GM18505 (cell line): ENCODE results near the gene ARHGAP20.

Experiments
- ATAC-seq: cut with Tn5 transposase; IDR thresholded peaks from one replicate; pipeline ENCODE4 v1.9.1; 2021; ENCODE audit not compliant: unreplicated experiment
- POLR2A ChIP-seq: IDR thresholded peaks from 4 replicates; pipeline ENCODE4 v1.6.1; 2011; ENCODE audit warnings: borderline replicate concordance; ENCODE audit not compliant: insufficient read depth, insufficient read length; ENCODE audit errors: extremely low read depth

Gene ARHGAP20

GRCh38 chr11:110565357-110566336 lies 146.6 kb downstream of the ARHGAP20 start:
- TF ChIP-seq POLR2A: no peak
- no peak for ATAC-seq

GRCh38 chr11:110564676-110565356 lies 147.4 kb downstream of the ARHGAP20 start:
- ATAC-seq: no peak
- TF ChIP-seq POLR2A: no peak

- no peak for ATAC-seq
Observed at GRCh38 chr11:110544779-110545178, 167.5 kb downstream of the ARHGAP20 start.

GRCh38 chr11:110538154-110538553 lies 174.1 kb downstream of the ARHGAP20 start:
- ATAC-seq: no peak
- TF ChIP-seq POLR2A: no peak

More at GRCh38 chr11:110544779-110545178, 167.5 kb downstream of the ARHGAP20 start:
- no peak for TF ChIP-seq POLR2A

- TF ChIP-seq POLR2A: no peak
Observed at GRCh38 chr11:110530900-110531741, 181.1 kb downstream of the ARHGAP20 start.

GRCh38 chr11:110529043-110529442 lies 183.2 kb downstream of the ARHGAP20 start:
- ATAC-seq: no peak
- TF ChIP-seq POLR2A: no peak

More at GRCh38 chr11:110530900-110531741, 181.1 kb downstream of the ARHGAP20 start:
- no peak for ATAC-seq

GRCh38 chr11:110527146-110527545 lies 185.1 kb downstream of the ARHGAP20 start:
- no peak for ATAC-seq

More at GRCh38 chr11:110527146-110527545, 185.1 kb downstream of the ARHGAP20 start:
- TF ChIP-seq POLR2A: no peak
